ENCODE data around the gene PPP1R14B. TPM values are rescaled to one million over a fixed set of nuclear protein-coding genes. Genes with fewer than 3 reads are reported as not detected.

PPP1R14B gene
- total and polyA plus RNA-seq, 2 of the 13 experiments (the other 11 are each of a cell fraction or from before 2014, with no cell fraction given): 110 to 148 TPM

DNA sequence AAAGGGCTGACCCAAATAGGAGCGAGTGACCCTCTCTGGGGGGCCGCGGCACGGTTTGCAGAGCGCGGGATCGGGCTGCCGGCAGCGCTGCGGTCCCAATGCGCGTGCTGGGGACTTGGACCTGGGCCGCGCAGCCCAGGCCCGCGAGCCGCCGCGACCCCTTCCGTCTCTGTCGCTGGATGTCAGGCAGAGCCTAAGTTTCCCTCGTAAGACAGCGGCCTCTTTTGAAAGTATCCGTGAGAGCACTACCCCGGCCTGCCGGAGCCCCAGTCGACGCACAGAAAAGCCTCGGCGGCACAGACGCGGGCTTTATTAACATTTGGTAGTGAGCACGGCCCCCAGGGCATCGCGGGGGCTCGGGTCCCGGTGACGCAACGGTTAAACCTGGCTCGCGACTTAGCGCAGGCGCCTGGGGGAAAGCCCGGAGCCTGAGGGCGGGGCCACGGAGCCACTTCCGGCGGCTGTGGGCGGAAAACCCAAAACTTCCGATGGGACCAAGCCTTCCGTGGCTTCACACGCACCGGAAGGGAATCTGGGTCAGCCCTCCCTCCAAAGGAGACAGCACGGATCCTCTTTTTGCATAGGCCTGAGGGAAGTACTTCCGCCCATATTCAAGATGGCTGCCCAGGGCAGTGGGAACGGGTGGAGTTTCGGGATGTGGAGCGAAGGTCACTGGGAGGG, 22.9 kb upstream of the PPP1R14B start (continued):
- TF ChIP-seq ELF3 (CRISPR knock-in tag; IDR thresholded peaks at IDR 0.05) (peak; percentile 52; the same call in 1 of the 2 replicates), ZNF256 (CRISPR knock-in tag; conservative IDR thresholded peaks at IDR 0.05) (no peak), SP1 (IDR thresholded peaks at IDR 0.05) (no peak), SP1 (CRISPR knock-in tag; IDR thresholded peaks at IDR 0.05) (peak; percentile 91), ZGPAT (CRISPR knock-in tag; IDR thresholded peaks at IDR 0.05) (peak; percentile 57), ZNF850 (CRISPR knock-in tag; conservative IDR thresholded peaks at IDR 0.05) (no peak), DPF2 (CRISPR knock-in tag; IDR thresholded peaks at IDR 0.05; ENCODE audit: borderline replicate concordance, low read depth) (no peak), ATF6 (CRISPR knock-in tag; conservative IDR thresholded peaks at IDR 0.05) (0 out of 2 replicates have a peak, but pooled peaks have one; percentile 54), ZNF382 (CRISPR knock-in tag; IDR thresholded peaks at IDR 0.05; ENCODE audit: borderline replicate concordance) (no peak), HOXA9 (CRISPR knock-in tag; IDR thresholded peaks at IDR 0.05; ENCODE audit: borderline replicate concordance) (0 out of 2 replicates have a peak, but pooled peaks have one; percentile 22), ZNF362 (CRISPR knock-in tag; IDR thresholded peaks at IDR 0.05; ENCODE audit: borderline replicate concordance) (no peak; the same call in 1 of the 2 replicates), ZNF451 (CRISPR knock-in tag; IDR thresholded peaks at IDR 0.05) (no peak; the same call in 1 of the 2 replicates), SRY (CRISPR knock-in tag; IDR thresholded peaks at IDR 0.05) (no peak), TCF12 (IDR thresholded peaks at IDR 0.05) (no peak), TCF12 (CRISPR knock-in tag; IDR thresholded peaks at IDR 0.05) (no peak), ZXDC (CRISPR knock-in tag; IDR thresholded peaks at IDR 0.05) (no peak)
- TF ChIP-seq, protein P1, sequence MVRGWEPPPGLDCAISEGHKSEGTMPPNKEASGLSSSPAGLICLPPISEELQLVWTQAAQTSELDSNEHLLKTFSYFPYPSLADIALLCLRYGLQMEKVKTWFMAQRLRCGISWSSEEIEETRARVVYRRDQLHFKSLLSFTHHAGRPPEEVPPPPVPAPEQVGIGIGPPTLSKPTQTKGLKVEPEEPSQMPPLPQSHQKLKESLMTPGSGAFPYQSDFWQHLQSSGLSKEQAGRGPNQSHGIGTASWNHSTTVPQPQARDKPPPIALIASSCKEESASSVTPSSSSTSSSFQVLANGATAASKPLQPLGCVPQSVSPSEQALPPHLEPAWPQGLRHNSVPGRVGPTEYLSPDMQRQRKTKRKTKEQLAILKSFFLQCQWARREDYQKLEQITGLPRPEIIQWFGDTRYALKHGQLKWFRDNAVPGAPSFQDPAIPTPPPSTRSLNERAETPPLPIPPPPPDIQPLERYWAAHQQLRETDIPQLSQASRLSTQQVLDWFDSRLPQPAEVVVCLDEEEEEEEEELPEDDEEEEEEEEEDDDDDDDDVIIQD (CRISPR knock-in tag; IDR thresholded peaks at IDR 0.05; ENCODE audit: low read depth): peak; percentile 47; the same call in 1 of the 2 replicates
- TF ChIP-seq, protein P2, sequence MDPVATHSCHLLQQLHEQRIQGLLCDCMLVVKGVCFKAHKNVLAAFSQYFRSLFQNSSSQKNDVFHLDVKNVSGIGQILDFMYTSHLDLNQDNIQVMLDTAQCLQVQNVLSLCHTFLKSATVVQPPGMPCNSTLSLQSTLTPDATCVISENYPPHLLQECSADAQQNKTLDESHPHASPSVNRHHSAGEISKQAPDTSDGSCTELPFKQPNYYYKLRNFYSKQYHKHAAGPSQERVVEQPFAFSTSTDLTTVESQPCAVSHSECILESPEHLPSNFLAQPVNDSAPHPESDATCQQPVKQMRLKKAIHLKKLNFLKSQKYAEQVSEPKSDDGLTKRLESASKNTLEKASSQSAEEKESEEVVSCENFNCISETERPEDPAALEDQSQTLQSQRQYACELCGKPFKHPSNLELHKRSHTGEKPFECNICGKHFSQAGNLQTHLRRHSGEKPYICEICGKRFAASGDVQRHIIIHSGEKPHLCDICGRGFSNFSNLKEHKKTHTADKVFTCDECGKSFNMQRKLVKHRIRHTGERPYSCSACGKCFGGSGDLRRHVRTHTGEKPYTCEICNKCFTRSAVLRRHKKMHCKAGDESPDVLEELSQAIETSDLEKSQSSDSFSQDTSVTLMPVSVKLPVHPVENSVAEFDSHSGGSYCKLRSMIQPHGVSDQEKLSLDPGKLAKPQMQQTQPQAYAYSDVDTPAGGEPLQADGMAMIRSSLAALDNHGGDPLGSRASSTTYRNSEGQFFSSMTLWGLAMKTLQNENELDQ (CRISPR knock-in tag; IDR thresholded peaks at IDR 0.05; ENCODE audit: borderline replicate concordance): no peak

Data from HepG2 (cell line).